HEK293 (cell line): ENCODE measurements around the gene NEDD1.

ENCODE experiments used
- INSM2 ChIP-seq: fragments of 450-650 bp; formaldehyde crosslinking; IDR thresholded peaks from 2 replicates; pipeline ENCODE4 v1.5.1; 2016; ENCODE audit warnings: missing biosample characterization, missing genetic modification characterization
- KLF10 ChIP-seq: fragments of 450-650 bp; IDR thresholded peaks from 2 replicates; pipeline ENCODE4 v1.5.1; 2018; ENCODE audit warnings: missing biosample characterization, mild to moderate bottlenecking, missing genetic modification characterization
- KLF9 ChIP-seq: fragments of 450-650 bp; formaldehyde crosslinking; IDR thresholded peaks from 2 replicates; pipeline ENCODE4 v1.5.1; 2016; ENCODE audit warnings: missing biosample characterization, missing genetic modification characterization, low read depth
- PBX3 ChIP-seq: sonication (generic); formaldehyde crosslinking; IDR thresholded peaks from 2 replicates; pipeline ENCODE4 v1.8.1; 2022; ENCODE audit warnings: mild to moderate bottlenecking, moderate library complexity, missing genetic modification reagents
- YY1 ChIP-seq: fragments of 450-650 bp; formaldehyde crosslinking; IDR thresholded peaks from 2 replicates; pipeline ENCODE4 v1.5.1; 2018; ENCODE audit warnings: missing biosample characterization, missing genetic modification characterization
- ZNF121 ChIP-seq: fragments of 450-650 bp; formaldehyde crosslinking; IDR thresholded peaks from 2 replicates; pipeline ENCODE4 v1.5.1; 2016; ENCODE audit warnings: missing biosample characterization, missing genetic modification characterization
- ZNF146 ChIP-seq: fragments of 450-650 bp; formaldehyde crosslinking; IDR thresholded peaks from 2 replicates; pipeline ENCODE4 v1.5.1; 2016; ENCODE audit warnings: missing biosample characterization, missing genetic modification characterization
- ZNF239 ChIP-seq: fragments of 450-650 bp; formaldehyde crosslinking; IDR thresholded peaks from 2 replicates; pipeline ENCODE4 v1.5.1; 2016; ENCODE audit warnings: missing biosample characterization, missing genetic modification characterization
- ZNF24 ChIP-seq: fragments of 450-650 bp; formaldehyde crosslinking; IDR thresholded peaks from 2 replicates; pipeline ENCODE4 v1.5.1; 2016; ENCODE audit warnings: missing biosample characterization, missing genetic modification characterization
- ZNF302 ChIP-seq: fragments of 450-650 bp; formaldehyde crosslinking; IDR thresholded peaks from 2 replicates; pipeline ENCODE4 v1.5.1; 2016; ENCODE audit warnings: missing biosample characterization, missing genetic modification characterization, low read depth
- ZNF341 ChIP-seq: fragments of 450-650 bp; formaldehyde crosslinking; IDR thresholded peaks from 2 replicates; pipeline ENCODE4; 2016; ENCODE audit warnings: low read depth, missing biosample characterization, missing genetic modification characterization
- ZSCAN18 ChIP-seq: fragments of 450-650 bp; formaldehyde crosslinking; IDR thresholded peaks from 2 replicates; pipeline ENCODE4 v1.5.1; 2016; ENCODE audit warnings: missing biosample characterization, missing genetic modification characterization
- TF ChIP-seq, protein P1 (sequence below): fragments of 450-650 bp; formaldehyde crosslinking; IDR thresholded peaks from 2 replicates; pipeline ENCODE4 v1.5.1; 2016; ENCODE audit warnings: missing biosample characterization, missing genetic modification characterization

DNA sequence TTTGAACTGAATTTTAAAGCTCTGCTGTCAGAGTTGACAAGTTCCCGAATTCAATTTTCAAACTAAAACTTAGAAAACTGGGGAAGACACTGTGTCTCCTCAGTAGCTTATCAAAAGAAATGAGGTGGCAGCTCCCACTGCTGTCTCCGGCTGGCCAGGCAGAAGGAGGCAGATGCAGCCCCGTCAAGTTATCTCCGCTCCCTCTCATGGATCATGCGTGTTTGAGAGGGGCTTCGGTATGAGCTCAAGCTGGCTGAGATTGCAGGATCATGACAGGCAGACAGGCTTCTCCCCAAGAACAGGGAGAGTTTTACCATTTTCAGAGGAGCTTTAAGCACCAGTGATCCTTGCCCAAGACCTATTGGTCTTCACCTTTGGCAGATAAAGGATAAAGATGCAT lies 88.8 kb downstream of the NEDD1 start:
- TF ChIP-seq KLF9 (tag by site-specific recombination) (no peak), ZNF239 (no peak), ZNF121 (tag by site-specific recombination) (no peak), ZNF146 (tag by site-specific recombination) (no peak), ZNF302 (tag by site-specific recombination) (no peak), ZNF341 (tag by site-specific recombination) (no peak), INSM2 (tag by site-specific recombination) (no peak), ZSCAN18 (tag by site-specific recombination) (no peak), KLF10 (tag by site-specific recombination) (no peak), ZNF24 (tag by site-specific recombination) (no peak), PBX3 (no peak), YY1 (tag by site-specific recombination) (no peak)
- TF ChIP-seq, protein P1, sequence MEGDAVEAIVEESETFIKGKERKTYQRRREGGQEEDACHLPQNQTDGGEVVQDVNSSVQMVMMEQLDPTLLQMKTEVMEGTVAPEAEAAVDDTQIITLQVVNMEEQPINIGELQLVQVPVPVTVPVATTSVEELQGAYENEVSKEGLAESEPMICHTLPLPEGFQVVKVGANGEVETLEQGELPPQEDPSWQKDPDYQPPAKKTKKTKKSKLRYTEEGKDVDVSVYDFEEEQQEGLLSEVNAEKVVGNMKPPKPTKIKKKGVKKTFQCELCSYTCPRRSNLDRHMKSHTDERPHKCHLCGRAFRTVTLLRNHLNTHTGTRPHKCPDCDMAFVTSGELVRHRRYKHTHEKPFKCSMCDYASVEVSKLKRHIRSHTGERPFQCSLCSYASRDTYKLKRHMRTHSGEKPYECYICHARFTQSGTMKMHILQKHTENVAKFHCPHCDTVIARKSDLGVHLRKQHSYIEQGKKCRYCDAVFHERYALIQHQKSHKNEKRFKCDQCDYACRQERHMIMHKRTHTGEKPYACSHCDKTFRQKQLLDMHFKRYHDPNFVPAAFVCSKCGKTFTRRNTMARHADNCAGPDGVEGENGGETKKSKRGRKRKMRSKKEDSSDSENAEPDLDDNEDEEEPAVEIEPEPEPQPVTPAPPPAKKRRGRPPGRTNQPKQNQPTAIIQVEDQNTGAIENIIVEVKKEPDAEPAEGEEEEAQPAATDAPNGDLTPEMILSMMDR, result no peak
